Large intestine (tissue), 3 donors: ENCODE results near the gene RETREG2. TPM values are rescaled to one million over a fixed set of nuclear protein-coding genes. Genes with fewer than 3 reads are reported as not detected.

Experiments used
- DNase-seq, 2 donors: peaks; one replicate each; pipeline versions ENCODE4 v3.0.0 to v3.0.0-alpha.2; 2013
- H3K27ac ChIP-seq: one replicate; pipeline ENCODE4 v1.5.1; 2013; ENCODE audit warnings: low read length
- H3K27me3 ChIP-seq: 2 replicates; pipeline ENCODE4 v1.6.1; 2013; ENCODE audit warnings: low read length; ENCODE audit not compliant: control insufficient read depth, insufficient read depth
- H3K36me3 ChIP-seq: 2 replicates; pipeline ENCODE4 v1.6.1; 2013; ENCODE audit warnings: low read length; ENCODE audit not compliant: control insufficient read depth, insufficient read depth
- H3K4me1 ChIP-seq: one replicate; pipeline ENCODE4 v1.6.1; 2013; ENCODE audit warnings: low read length; ENCODE audit not compliant: control insufficient read depth, insufficient read depth
- H3K4me3 ChIP-seq: one replicate; pipeline ENCODE4 v1.5.1; 2013; ENCODE audit warnings: low read length
- H3K9me3 ChIP-seq: one replicate; pipeline ENCODE4 v1.6.1; 2013; ENCODE audit warnings: mild to moderate bottlenecking, low read depth, low read length, moderate library complexity; ENCODE audit not compliant: control insufficient read depth
- WGBS: methylation state at CpG from one replicate; pipeline ENCODE4 v1.1.5; 2013; ENCODE audit warnings: low lambda C conversion rate; ENCODE audit not compliant: insufficient coverage; 5-methylcytosine and 5-hydroxymethylcytosine counted together
- polyA plus RNA-seq: library from polyadenylated mRNA; unstranded; fragments of 120-200 nt; gene quantifications from one replicate; pipeline ENCODE4 v1.2.1, GENCODE V29; 2013

RETREG2 gene
- polyA plus RNA-seq, 1 donor, result 82.0 TPM

DNA sequence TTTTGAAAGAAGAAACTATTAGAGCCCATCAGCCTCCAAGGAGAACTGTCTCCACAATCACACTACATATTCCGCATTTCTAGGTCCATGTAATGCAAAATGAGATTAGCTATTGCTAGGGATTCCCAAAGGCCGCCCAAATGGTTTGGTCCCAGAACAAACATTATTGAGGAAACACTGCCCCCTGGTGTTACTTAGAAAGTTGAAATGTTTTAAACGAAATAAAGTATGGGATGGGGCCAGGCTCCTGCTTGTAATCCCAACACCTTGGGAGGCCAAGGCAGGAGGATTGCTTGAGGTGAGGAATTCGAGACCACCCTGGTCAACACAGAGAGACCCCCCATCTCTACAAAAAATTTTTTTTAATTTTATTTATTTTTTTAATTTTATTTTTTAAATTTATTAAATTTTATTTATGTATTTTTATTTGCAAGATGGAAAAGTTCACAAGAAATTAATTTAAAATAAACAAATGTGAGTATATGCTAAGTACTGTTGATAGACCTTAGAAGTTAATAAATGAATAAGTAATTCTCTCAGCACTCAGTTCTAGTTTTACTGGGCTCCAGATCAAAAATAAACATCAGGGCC, 22.9 kb upstream of the RETREG2 start:
- DNase-seq, result peak; percentile 56
- Histone ChIP-seq H3K4me3 (no peak overlapping the region), H3K4me1 (peaks cover 21% of the 10 kb centered on the region), H3K36me3 (peaks cover 20% of the 10 kb centered on the region), H3K27me3 (no peaks in the 10 kb centered on the region), H3K9me3 (no peaks in the 10 kb centered on the region), H3K27ac (no peak overlapping the region)
- no CpG with 5 or more reads among the region's 4 CpGs for WGBS

DNA sequence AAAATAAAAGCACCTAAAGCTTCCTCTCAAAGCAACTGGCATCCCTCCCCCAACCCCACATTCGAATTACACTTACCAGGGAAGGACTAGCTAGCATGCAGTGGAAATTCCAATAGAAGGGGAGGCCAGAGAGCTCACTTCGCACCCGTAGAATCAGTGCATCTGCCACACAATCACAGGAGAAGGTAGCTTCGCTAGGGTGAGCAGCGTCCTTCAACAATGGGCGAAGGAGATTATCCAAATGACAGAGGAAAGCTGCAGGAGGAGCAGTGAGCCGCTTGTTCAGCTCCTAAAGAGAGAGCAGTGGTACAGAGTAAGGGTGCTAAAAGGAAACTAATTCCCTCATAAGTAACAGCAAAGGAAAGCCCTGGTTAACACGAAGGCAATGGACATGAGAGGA, 20.7 kb upstream of the RETREG2 start:
- H3K4me1 ChIP-seq, result peaks cover 14% of the 10 kb centered on the region
- H3K27me3 ChIP-seq, result no peaks in the 10 kb centered on the region
- H3K36me3 ChIP-seq, result peaks cover 20% of the 10 kb centered on the region
- no peaks in the 10 kb centered on the region for H3K9me3 ChIP-seq
- WGBS, result 86% methylated on average over 1 of the region's 8 CpGs
- no peak for DNase-seq
- no peak overlapping the region for H3K27ac ChIP-seq
- H3K4me3 ChIP-seq, result no peak overlapping the region

DNA sequence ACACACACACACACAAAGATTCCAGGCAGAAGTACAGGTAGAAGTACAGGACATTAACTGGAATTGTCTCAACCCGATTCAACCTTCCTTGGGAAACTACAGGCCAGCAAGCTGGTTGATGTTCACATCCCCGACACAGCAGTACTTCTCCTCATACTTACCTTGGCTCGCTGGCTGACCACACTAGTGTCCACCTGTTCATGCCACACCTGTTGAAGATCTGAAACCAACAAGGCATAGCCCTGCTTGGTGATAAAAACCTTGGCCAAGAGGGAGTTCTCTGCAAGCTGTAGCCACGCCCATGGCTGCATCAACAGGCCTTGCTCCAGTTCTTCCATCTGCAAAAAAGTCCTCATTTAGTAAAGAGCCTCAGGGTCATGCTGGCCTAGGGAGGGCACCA, 20.1 kb upstream of the RETREG2 start:
- WGBS, result no CpG with 5 or more reads among the region's 4 CpGs
- H3K36me3 ChIP-seq, result peaks cover 20% of the 10 kb centered on the region
- no peak overlapping the region for H3K27ac ChIP-seq
- H3K27me3 ChIP-seq, result no peaks in the 10 kb centered on the region
- DNase-seq, result no peak
- no peak overlapping the region for H3K4me3 ChIP-seq
- peaks cover 13% of the 10 kb centered on the region for H3K4me1 ChIP-seq
- H3K9me3 ChIP-seq, result no peaks in the 10 kb centered on the region

DNA sequence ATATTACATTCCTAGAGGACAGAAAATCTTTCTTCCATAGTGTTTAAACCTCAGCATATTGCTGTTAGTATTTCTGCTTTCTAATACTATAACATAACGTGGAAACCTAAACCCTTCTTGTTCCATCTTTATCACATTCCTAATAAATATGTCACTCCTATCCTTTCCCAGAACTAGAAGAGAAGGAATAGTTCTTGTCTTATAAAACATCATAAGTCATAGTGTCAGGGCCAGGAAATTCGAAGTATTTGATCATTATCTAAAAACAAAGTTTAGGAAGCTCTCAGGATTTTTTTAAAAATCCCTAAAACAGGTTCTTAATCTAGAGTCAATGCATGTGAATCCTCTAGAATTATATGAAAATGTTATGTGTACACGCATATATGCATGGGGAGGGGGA, 19.5 kb upstream of the RETREG2 start:
- H3K36me3 ChIP-seq, result peaks cover 17% of the 10 kb centered on the region
- peaks cover 13% of the 10 kb centered on the region for H3K4me1 ChIP-seq
- H3K4me3 ChIP-seq, result no peak overlapping the region
- H3K9me3 ChIP-seq, result no peaks in the 10 kb centered on the region
- no peak overlapping the region for H3K27ac ChIP-seq
- WGBS, result 95% methylated on average over 3 of the region's 3 CpGs
- no peaks in the 10 kb centered on the region for H3K27me3 ChIP-seq
- DNase-seq, result no peak

DNA sequence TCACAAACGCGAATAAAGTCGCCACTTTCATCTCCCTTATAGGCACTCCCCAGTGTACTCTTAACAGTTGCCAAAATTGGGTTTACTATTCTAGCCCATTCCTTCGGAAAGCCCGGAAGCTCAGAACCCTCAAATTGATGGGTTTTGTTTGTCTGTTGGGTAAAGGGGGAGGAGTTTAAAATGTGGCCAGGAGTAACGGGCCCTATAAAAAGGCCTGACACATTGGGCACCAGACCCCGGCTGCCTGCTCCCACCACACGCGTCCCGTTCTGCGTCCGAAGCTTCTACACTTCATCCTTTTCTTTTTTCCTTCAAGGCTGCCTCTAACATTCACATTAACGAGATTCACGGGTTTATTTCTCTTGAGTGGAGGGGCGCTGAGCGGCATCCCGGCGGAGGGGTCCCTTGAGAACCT, 18.3 kb upstream of the RETREG2 start:
- no peaks in the 10 kb centered on the region for H3K9me3 ChIP-seq
- peak overlapping the region; percentile 76 for H3K4me3 ChIP-seq
- peak overlapping the region; percentile 92 for H3K27ac ChIP-seq
- H3K4me1 ChIP-seq, result peaks cover 13% of the 10 kb centered on the region
- H3K36me3 ChIP-seq, result peaks cover 16% of the 10 kb centered on the region
- no peak for DNase-seq
- no CpG with 5 or more reads among the region's 18 CpGs for WGBS
- no peaks in the 10 kb centered on the region for H3K27me3 ChIP-seq

DNA sequence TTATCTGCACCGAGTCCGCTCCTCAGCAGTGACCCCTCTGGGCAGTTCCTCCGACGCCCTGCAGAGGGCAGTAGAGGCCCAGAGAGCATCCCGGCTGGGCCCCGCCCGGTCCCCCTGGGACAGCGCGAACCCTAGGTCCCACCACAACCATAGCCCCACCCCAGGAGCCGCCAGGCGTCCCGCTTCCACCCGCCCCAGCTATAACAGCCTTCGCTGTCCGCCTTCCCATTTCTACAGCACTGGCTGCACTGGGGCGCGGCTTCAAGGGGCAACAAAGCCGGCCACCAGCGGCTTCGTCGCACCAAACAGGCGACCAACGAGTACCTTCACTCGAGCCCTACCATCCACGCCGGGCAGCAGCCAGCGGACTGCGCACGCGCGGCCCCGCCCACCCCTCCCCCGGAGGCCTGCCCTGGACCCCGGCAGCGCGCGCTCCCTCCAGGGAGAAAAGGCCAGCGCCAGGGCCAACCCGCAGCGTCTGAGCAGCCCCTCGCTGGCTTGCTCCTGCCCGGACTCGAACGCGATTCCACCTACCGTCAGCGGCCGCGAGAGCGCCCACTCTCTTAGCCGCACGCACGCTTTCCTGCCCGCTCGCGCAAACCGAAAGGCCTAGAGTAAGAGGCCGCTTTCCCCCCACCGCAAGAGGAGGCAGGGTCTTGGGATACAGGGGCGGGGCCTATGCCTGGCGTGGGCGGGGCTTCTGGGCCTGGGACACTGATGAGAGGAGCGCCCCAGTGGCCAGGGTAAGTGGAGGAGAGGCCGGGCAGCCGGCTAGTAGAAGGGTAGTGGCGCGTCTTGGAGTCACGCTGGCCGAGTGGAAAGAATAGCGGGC, 17.7 kb upstream of the RETREG2 start, which contains the start of gene NHEJ1:
Gene NHEJ1, minus strand, starts transcription at position 630 of the 832 bp plus-strand sequence. CDS start 2,453 bp downstream, outside the sequence.
- H3K4me3 ChIP-seq, result peak within 1 kb of the TSS; percentile 76
- no peaks in the 10 kb centered on the region for H3K9me3 ChIP-seq
- peak within 1 kb of the TSS; percentile 92 for H3K27ac ChIP-seq
- H3K4me1 ChIP-seq, result peaks cover 11% of the 10 kb centered on the region
- peak; percentile 93 to 96 for DNase-seq
- WGBS, result no CpG with 5 or more reads among the region's 70 CpGs
- no peaks in the 10 kb centered on the region for H3K27me3 ChIP-seq
- H3K36me3 ChIP-seq, result peaks cover 16% of the 10 kb centered on the region

DNA sequence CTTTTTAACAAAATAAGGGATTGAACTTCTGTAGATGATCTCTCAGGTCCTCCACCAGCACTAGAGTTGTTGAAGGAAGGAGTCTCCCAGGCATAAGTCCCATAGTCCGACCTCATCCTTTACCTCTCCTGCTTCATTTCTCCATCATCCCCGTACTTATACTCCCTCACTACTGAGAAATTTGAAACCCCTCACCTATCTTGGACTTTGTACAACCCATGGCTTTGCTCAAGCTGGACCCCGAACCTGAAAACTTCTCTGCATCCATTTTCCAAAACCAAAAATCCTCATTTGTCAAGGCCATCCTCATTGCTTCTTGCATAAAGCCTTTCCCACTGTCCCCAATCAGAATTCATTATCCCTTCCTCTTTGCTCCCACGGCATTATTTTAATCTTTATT, 17.0 kb upstream of the RETREG2 start:
- Histone ChIP-seq H3K27ac (peak overlapping the region; percentile 92), H3K4me3 (peak overlapping the region; percentile 76), H3K4me1 (peaks cover 11% of the 10 kb centered on the region), H3K27me3 (no peaks in the 10 kb centered on the region), H3K36me3 (peaks cover 16% of the 10 kb centered on the region), H3K9me3 (no peaks in the 10 kb centered on the region)
- WGBS, result 67% methylated on average over 3 of the region's 4 CpGs
- no peak for DNase-seq

DNA sequence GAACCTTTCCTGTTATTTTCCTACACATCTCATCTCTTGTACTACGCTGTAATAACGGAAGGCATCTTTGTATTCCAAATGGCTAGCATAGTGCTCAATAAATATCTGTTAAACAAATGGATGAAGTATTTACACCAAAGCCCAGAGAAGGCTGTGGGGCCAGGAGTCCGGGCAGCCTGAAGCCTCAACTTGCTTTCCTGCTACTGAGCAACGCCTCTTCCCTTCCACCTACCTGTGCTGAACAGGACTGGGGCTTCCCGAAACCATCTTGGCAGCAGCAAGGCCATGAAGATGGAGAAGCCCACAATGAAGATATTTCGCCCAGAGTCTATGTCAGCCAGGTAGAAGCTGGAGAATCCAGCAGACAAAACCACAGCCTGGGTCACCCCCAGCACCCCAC, 14.9 kb upstream of the RETREG2 start:
- Histone ChIP-seq H3K27ac (no peak overlapping the region), H3K36me3 (peaks cover under 1% of the 10 kb centered on the region), H3K4me1 (peaks cover 11% of the 10 kb centered on the region), H3K27me3 (no peaks in the 10 kb centered on the region), H3K9me3 (no peaks in the 10 kb centered on the region), H3K4me3 (no peak overlapping the region)
- no peak for DNase-seq
- no CpG with 5 or more reads among the region's 6 CpGs for WGBS

DNA sequence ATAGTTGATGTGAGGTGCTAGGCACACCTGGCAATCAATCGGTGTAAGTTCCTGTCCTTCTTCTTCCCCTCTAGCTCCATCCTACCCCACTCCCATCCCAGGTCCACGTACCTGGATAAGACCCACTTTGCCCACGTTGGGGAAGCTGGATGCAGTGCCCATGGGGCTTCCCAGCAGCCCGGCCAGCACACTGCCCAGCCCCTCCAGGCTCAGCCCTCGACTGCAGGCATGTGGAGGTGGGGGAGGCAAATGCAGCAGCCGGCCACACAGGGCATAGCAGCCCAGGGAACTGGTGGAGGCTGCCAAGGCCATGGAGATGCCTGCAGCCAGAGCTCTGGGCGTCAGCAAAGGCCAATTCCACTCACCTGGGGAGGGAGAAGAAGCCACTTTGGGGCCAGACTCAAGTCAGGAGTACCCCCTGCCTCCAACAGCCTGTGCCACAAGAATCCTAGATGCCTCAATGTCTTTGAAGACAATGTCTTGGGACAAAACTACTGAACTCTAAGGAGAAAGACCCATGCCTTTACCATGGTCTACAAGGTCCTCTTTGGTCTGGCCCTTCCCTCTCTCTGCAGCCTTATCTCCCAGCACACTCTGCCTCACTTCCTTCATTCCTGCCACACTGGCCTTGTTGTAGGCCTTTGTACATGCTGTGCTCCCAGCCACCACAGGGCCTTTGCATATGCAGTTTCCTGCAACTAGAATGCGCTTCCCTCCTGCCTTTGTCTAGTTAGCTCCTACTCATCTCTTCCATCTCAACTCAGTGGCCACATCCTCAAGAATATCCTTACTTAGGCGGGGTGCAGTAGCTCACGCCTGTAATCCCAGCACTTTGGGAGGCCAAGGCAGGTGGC, 12.8 kb upstream of the RETREG2 start:
- Histone ChIP-seq H3K27me3 (no peaks in the 10 kb centered on the region), H3K4me3 (no peak overlapping the region), H3K27ac (no peak overlapping the region), H3K4me1 (peaks cover 20% of the 10 kb centered on the region), H3K9me3 (no peaks in the 10 kb centered on the region), H3K36me3 (no peaks in the 10 kb centered on the region)
- DNase-seq, result no peak
- no CpG with 5 or more reads among the region's 10 CpGs for WGBS

DNA sequence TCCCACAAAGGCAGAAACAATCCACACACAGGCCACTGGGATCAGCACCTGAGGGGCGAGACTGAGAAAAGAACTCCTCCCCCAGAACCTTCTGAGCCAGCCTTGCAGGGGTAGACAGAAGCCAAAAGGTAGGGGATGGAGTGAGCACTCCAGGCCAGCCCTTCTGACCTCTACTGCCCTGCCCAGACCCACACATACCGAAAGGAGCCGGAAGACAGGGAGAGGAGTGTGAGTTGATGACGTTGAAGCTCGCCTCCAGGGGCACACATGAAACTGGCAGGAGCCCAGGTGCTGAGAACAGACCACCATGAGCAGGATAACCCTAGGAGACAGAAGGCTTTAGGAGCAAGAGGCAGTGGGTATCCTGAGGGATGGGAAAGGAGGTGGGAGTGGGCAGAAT, 10.1 kb upstream of the RETREG2 start:
- peaks cover 22% of the 10 kb centered on the region for H3K4me1 ChIP-seq
- no peaks in the 10 kb centered on the region for H3K27me3 ChIP-seq
- H3K27ac ChIP-seq, result no peak overlapping the region
- no CpG with 5 or more reads among the region's 5 CpGs for WGBS
- H3K4me3 ChIP-seq, result no peak overlapping the region
- DNase-seq, result no peak
- H3K9me3 ChIP-seq, result no peaks in the 10 kb centered on the region
- peaks cover 16% of the 10 kb centered on the region for H3K36me3 ChIP-seq
